ENCODE measurements around the gene PCDHGA5.
"Not testable (repeated sequence)": the region's sequence is repeated elsewhere in the genome, so short reads cannot be mapped to it uniquely, and the experiment has no call there.

PCDHGA5 gene

DNA sequence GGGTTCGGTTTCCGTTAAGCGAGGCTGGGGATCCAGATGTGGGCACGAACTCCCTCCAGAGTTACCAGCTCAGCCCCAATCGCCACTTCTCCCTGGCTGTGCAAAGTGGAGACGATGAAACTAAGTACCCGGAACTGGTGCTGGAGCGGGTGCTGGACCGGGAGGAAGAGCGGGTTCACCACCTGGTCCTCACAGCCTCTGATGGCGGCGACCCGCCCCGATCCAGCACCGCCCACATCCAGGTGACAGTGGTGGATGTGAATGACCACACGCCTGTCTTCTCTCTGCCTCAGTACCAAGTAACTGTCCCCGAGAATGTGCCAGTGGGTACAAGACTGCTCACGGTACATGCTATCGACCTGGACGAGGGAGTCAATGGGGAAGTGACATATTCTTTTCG, 19.4 kb downstream of the PCDHGA5 start:
- no peak overlapping the region for H3K4me3 ChIP-seq (replicated peaks; ENCODE audit: low read depth, low read length)
- TF ChIP-seq, protein P1, sequence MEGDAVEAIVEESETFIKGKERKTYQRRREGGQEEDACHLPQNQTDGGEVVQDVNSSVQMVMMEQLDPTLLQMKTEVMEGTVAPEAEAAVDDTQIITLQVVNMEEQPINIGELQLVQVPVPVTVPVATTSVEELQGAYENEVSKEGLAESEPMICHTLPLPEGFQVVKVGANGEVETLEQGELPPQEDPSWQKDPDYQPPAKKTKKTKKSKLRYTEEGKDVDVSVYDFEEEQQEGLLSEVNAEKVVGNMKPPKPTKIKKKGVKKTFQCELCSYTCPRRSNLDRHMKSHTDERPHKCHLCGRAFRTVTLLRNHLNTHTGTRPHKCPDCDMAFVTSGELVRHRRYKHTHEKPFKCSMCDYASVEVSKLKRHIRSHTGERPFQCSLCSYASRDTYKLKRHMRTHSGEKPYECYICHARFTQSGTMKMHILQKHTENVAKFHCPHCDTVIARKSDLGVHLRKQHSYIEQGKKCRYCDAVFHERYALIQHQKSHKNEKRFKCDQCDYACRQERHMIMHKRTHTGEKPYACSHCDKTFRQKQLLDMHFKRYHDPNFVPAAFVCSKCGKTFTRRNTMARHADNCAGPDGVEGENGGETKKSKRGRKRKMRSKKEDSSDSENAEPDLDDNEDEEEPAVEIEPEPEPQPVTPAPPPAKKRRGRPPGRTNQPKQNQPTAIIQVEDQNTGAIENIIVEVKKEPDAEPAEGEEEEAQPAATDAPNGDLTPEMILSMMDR (IDR thresholded peaks at IDR 0.05; ENCODE audit: insufficient read depth, low read length, poor library complexity, severe bottlenecking) = no peak

DNA sequence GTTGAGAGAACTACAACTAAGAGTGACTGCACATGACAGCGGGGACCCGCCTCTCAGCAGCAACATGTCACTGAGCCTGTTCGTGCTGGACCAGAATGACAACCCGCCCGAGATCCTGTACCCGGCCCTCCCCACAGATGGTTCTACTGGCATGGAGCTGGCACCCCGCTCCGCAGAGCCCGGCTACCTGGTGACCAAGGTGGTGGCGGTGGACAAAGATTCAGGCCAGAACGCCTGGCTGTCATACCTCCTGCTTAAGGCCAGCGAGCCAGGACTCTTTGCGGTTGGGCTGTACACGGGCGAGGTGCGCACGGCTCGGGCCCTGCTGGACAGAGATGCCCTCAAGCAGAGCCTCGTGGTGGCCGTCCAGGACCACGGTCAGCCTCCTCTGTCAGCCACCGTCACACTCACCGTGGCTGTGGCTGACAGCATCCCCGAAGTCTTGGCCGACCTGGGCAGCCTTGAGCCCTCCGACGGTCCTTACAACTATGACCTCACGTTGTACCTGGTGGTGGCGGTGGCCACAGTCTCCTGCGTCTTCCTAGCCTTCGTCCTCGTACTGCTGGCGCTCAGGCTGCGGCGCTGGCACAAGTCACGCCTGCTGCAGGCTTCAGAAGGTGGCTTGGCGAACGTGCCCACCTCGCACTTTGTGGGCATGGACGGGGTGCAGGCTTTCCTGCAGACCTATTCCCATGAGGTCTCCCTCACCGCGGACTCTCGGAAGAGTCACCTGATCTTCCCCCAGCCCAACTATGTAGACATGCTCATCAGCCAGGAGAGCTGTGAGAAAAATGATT, 20.7 kb downstream of the PCDHGA5 start:
- no peak overlapping the region for H3K4me3 ChIP-seq (replicated peaks; ENCODE audit: low read depth, low read length)
- no peaks in the 10 kb centered on the region for H3K36me3 ChIP-seq (ENCODE audit: control insufficient read depth, insufficient read depth, low read length)
- H3K27me3 ChIP-seq (replicated peaks; ENCODE audit: control insufficient read depth, insufficient read depth, low read length) = no peaks in the 10 kb centered on the region
- no peak for DNase-seq (ENCODE audit: extremely low read depth, insufficient read length)
- TF ChIP-seq, protein P1 (IDR thresholded peaks at IDR 0.05; ENCODE audit: insufficient read depth, low read length, poor library complexity, severe bottlenecking) = no peak

More for the DNA sequence above, 19.4 kb downstream of the PCDHGA5 start:
- no peaks in the 10 kb centered on the region for H3K27me3 ChIP-seq (replicated peaks; ENCODE audit: control insufficient read depth, insufficient read depth, low read length)
- DNase-seq (ENCODE audit: extremely low read depth, insufficient read length) = no peak
- no peaks in the 10 kb centered on the region for H3K36me3 ChIP-seq (ENCODE audit: control insufficient read depth, insufficient read depth, low read length)

DNA sequence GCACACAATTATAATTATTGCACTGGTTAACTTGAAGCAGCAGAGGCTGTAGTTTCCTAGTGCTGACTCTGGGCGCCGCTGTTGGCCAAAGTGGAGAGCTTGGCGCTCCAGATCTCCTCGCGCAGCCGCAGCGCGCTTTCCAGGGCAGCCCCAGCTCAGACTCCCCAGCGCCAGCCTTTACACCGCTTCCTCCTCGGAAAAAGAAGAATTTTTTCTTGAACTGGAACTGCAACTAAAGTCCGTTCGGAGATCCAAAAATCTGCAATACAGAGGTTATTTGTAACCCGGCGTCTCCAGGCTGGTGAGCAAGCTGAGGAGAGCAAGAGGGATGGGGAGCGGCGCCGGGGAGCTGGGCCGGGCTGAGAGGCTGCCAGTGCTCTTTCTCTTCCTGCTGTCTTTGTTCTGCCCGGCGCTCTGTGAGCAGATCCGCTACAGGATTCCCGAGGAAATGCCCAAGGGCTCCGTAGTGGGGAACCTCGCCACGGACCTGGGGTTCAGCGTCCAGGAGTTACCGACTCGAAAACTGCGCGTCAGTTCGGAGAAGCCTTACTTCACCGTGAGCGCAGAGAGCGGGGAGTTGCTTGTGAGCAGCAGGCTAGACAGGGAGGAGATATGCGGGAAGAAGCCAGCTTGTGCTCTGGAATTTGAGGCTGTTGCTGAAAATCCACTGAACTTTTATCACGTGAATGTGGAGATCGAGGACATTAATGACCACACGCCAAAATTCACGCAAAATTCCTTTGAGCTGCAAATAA, 23.8 kb downstream of the PCDHGA5 start, which contains the start of gene PCDHGB4:
Gene PCDHGB4, plus strand, starts transcription at position 142 of the 755 bp plus-strand sequence. Its CDS starts 187 bp downstream, at position 329.
- not testable (repeated sequence) for H3K4me3 ChIP-seq (replicated peaks; ENCODE audit: low read depth, low read length); H3K27me3 ChIP-seq (replicated peaks; ENCODE audit: control insufficient read depth, insufficient read depth, low read length); DNase-seq (ENCODE audit: extremely low read depth, insufficient read length); H3K36me3 ChIP-seq (ENCODE audit: control insufficient read depth, insufficient read depth, low read length)

DNA sequence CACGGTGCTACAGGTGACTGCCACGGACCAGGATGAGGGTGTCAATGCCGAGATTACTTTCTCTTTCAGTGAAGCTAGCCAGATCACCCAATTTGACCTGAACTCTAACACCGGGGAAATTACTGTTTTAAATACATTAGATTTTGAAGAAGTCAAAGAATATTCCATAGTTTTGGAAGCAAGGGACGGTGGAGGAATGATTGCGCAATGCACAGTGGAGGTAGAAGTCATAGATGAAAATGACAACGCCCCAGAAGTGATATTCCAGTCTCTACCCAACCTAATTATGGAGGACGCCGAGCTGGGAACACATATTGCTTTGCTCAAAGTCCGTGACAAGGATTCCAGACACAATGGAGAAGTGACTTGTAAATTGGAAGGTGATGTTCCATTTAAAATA, 24.7 kb downstream of the PCDHGA5 start:
- no peaks in the 10 kb centered on the region for H3K36me3 ChIP-seq (ENCODE audit: control insufficient read depth, insufficient read depth, low read length)
- TF ChIP-seq, protein P1 (IDR thresholded peaks at IDR 0.05; ENCODE audit: insufficient read depth, low read length, poor library complexity, severe bottlenecking) = no peak
- no peak overlapping the region for H3K4me3 ChIP-seq (replicated peaks; ENCODE audit: low read depth, low read length)
- DNase-seq (ENCODE audit: extremely low read depth, insufficient read length) = no peak
- H3K27me3 ChIP-seq (replicated peaks; ENCODE audit: control insufficient read depth, insufficient read depth, low read length) = no peaks in the 10 kb centered on the region

DNA sequence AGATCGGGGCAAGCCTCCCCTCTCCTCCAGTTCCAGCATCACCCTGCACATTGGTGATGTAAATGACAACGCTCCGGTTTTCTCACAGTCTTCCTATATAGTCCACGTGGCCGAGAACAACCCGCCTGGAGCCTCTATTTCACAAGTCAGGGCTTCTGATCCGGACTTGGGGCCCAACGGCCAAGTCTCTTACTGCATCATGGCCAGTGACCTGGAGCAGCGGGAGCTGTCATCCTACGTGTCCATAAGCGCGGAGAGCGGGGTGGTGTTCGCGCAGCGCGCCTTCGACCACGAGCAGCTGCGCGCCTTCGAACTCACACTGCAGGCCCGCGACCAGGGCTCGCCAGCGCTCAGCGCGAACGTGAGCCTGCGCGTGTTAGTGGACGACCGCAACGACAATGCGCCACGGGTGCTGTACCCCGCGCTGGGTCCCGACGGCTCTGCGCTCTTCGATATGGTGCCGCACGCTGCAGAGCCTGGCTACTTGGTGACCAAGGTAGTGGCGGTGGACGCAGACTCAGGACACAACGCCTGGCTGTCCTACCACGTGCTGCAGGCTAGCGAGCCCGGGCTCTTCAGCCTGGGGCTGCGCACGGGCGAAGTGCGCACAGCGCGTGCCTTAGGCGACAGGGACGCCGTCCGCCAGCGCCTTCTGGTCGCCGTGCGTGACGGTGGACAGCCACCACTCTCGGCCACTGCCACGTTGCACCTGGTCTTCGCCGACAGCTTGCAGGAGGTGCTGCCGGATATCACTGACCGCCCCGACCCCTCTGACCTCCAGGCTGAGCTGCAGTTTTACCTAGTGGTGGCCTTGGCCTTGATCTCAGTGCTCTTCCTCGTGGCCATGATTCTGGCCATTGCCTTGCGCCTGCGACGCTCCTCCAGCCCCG, 25.4 kb downstream of the PCDHGA5 start:
- H3K4me3 ChIP-seq (replicated peaks; ENCODE audit: low read depth, low read length) = no peak overlapping the region

More for the DNA sequence above, 25.4 kb downstream of the PCDHGA5 start:
- Histone ChIP-seq H3K36me3 (ENCODE audit: control insufficient read depth, insufficient read depth, low read length) (no peaks in the 10 kb centered on the region), H3K27me3 (replicated peaks; ENCODE audit: control insufficient read depth, insufficient read depth, low read length) (no peaks in the 10 kb centered on the region)
- no peak for DNase-seq (ENCODE audit: extremely low read depth, insufficient read length)
- TF ChIP-seq, protein P1 (IDR thresholded peaks at IDR 0.05; ENCODE audit: insufficient read depth, low read length, poor library complexity, severe bottlenecking) = no peak
